H9 (cell line): ENCODE data around the gene FBXO31. TPM values are rescaled to one million over a fixed set of nuclear protein-coding genes. Genes with fewer than 3 reads are reported as not detected.
A peak's percentile ranks its signal among the peaks of the same experiment; 100 is the strongest.

ENCODE experiments used
- DNase-seq: peaks from one replicate; pipeline ENCODE4 v3.0.0-alpha.2; 2017
- H2AFZ ChIP-seq: one replicate; pipeline ENCODE4 v1.6.1; 2013; ENCODE audit warnings: mild to moderate bottlenecking, low read length, control low read depth, moderate library complexity
- H2AK5ac ChIP-seq: 2 replicates; pipeline ENCODE4 v1.6.1; 2013; ENCODE audit warnings: low read length, control low read depth, mixed read lengths; ENCODE audit not compliant: insufficient read length
- H2BK120ac ChIP-seq: one replicate; pipeline ENCODE4 v1.6.1; 2013; ENCODE audit warnings: low read depth, mild to moderate bottlenecking, low read length, control low read depth, inconsistent platforms; ENCODE audit not compliant: poor library complexity, severe bottlenecking
- H2BK12ac ChIP-seq: 2 replicates; pipeline ENCODE4 v1.6.1; 2013; ENCODE audit warnings: low read length, control low read depth, mixed read lengths, low read depth; ENCODE audit not compliant: insufficient read length
- H2BK15ac ChIP-seq: 2 replicates; pipeline ENCODE4 v1.6.1; 2013; ENCODE audit warnings: low read depth, low read length, control low read depth
- H2BK20ac ChIP-seq: one replicate; pipeline ENCODE4 v1.6.1; 2013; ENCODE audit warnings: low read depth, mild to moderate bottlenecking, low read length, control low read depth, inconsistent platforms; ENCODE audit not compliant: poor library complexity, severe bottlenecking
- H2BK5ac ChIP-seq: 2 replicates; pipeline ENCODE4 v1.6.1; 2013; ENCODE audit warnings: low read length, control low read depth, mixed read lengths; ENCODE audit not compliant: insufficient read length
- H3K14ac ChIP-seq: 2 replicates; pipeline ENCODE4 v1.6.1; 2013; ENCODE audit warnings: low read length, control low read depth; ENCODE audit not compliant: insufficient read depth
- H3K18ac ChIP-seq: 2 replicates; pipeline ENCODE4 v1.6.1; 2013; ENCODE audit warnings: low read depth, mild to moderate bottlenecking, mixed read lengths, low read length, control low read depth; ENCODE audit not compliant: insufficient read length
- H3K23ac ChIP-seq: 2 replicates; pipeline ENCODE4 v1.6.1; 2013; ENCODE audit warnings: low read length, control low read depth, mixed read lengths, low read depth; ENCODE audit not compliant: insufficient read length
- H3K23me2 ChIP-seq: 2 replicates; pipeline ENCODE4 v1.6.1; 2013; ENCODE audit warnings: low read depth, mild to moderate bottlenecking, mixed read lengths, low read length, control low read depth; ENCODE audit not compliant: insufficient read length, poor library complexity, severe bottlenecking
- H3K27ac ChIP-seq: 2 replicates; pipeline ENCODE4 v1.5.1; 2013; ENCODE audit warnings: low read length, control low read depth, mixed read lengths, low read depth; ENCODE audit not compliant: insufficient read length
- H3K27me3 ChIP-seq: 2 replicates; pipeline ENCODE4 v1.6.1; 2013; ENCODE audit warnings: low read length, control low read depth, inconsistent platforms; ENCODE audit not compliant: insufficient read depth
- H3K4ac ChIP-seq: 2 replicates; pipeline ENCODE4 v1.6.1; 2013; ENCODE audit warnings: low read depth, mild to moderate bottlenecking, control low read depth, inconsistent platforms, low read length, moderate library complexity
- H3K4me1 ChIP-seq: 2 replicates; pipeline ENCODE4 v1.6.1; 2013; ENCODE audit warnings: low read length, control low read depth, inconsistent platforms; ENCODE audit not compliant: insufficient read depth
- H3K4me2 ChIP-seq: 2 replicates; pipeline ENCODE4 v1.6.1; 2013; ENCODE audit warnings: low read length, control low read depth, mixed read lengths; ENCODE audit not compliant: insufficient read length, insufficient read depth
- H3K56ac ChIP-seq: 2 replicates; pipeline ENCODE4 v1.6.1; 2013; ENCODE audit warnings: low read depth, mild to moderate bottlenecking, mixed read lengths, low read length, control low read depth; ENCODE audit not compliant: insufficient read length
- H3K79me1 ChIP-seq: 2 replicates; pipeline ENCODE4 v1.6.1; 2013; ENCODE audit warnings: low read depth, mild to moderate bottlenecking, moderate library complexity, low read length, control low read depth, inconsistent platforms; ENCODE audit not compliant: insufficient read depth, poor library complexity, severe bottlenecking
- H3K79me2 ChIP-seq: 2 replicates; pipeline ENCODE4 v1.6.1; 2013; ENCODE audit warnings: low read length, control low read depth, inconsistent platforms; ENCODE audit not compliant: insufficient read depth
- H3K9ac ChIP-seq: 2 replicates; pipeline ENCODE4 v1.6.1; 2013; ENCODE audit warnings: low read length, control low read depth, mixed read lengths; ENCODE audit not compliant: insufficient read length; ENCODE audit errors: extremely low read depth
- H3K9me3 ChIP-seq: one replicate; pipeline ENCODE4 v1.6.1; 2013; ENCODE audit warnings: low read depth, low read length, inconsistent platforms; ENCODE audit not compliant: control insufficient read depth
- H3T11ph ChIP-seq: one replicate; pipeline ENCODE4 v1.6.1; 2013; ENCODE audit warnings: mild to moderate bottlenecking, low read length, control low read depth, inconsistent platforms
- H4K20me1 ChIP-seq: one replicate; pipeline ENCODE4 v1.6.1; 2013; ENCODE audit not compliant: control insufficient read depth, insufficient read length, insufficient read depth
- H4K5ac ChIP-seq: 2 replicates; pipeline ENCODE4 v1.6.1; 2013; ENCODE audit warnings: low read depth, mild to moderate bottlenecking, mixed read lengths, low read length, control low read depth; ENCODE audit not compliant: insufficient read length
- H4K8ac ChIP-seq: replicated peaks from 2 replicates; pipeline ENCODE4 v1.6.1; 2013; ENCODE audit warnings: low read length, control low read depth, mixed read lengths, low read depth; ENCODE audit not compliant: insufficient read length
- H4K91ac ChIP-seq: 2 replicates; pipeline ENCODE4 v1.6.1; 2013; ENCODE audit warnings: low read depth, mild to moderate bottlenecking, moderate library complexity, mixed read lengths, low read length, control low read depth; ENCODE audit not compliant: insufficient read length
- H3K27ac Mint-ChIP-seq, 3 experiments: 2 replicates in 2 of 3; 3 replicates in 1 of 3; pipeline ENCODE4 v1.8.0; 2020 to 2021; ENCODE audit warnings: mixed read lengths in 3 of 3, mild to moderate bottlenecking in 1 of 3, moderate library complexity in 1 of 3
- H3K27me3 Mint-ChIP-seq: 2 replicates; pipeline ENCODE4 v1.8.0; 2021; ENCODE audit warnings: low read depth, mild to moderate bottlenecking, moderate library complexity, mixed read lengths
- H3K36me3 Mint-ChIP-seq, 3 experiments: 2 replicates in 2 of 3; 3 replicates in 1 of 3; pipeline ENCODE4 v1.8.0; 2020 to 2021; ENCODE audit warnings: low read depth in 3 of 3, mixed read lengths in 3 of 3; ENCODE audit not compliant: insufficient read depth in 1 of 3
- H3K4me1 Mint-ChIP-seq, 2 experiments: 2 replicates each; pipeline ENCODE4 v1.8.0; 2020; ENCODE audit warnings: mixed read lengths in 2 of 2
- H3K4me3 Mint-ChIP-seq, 2 experiments: 2 replicates in 1 of 2; 3 replicates in 1 of 2; pipeline ENCODE4 v1.8.0; 2020 to 2021; ENCODE audit warnings: mild to moderate bottlenecking in 2 of 2, mixed read lengths in 2 of 2, moderate library complexity in 1 of 2
- H3K9me3 Mint-ChIP-seq, 2 experiments: 2 replicates in 1 of 2; 3 replicates in 1 of 2; pipeline ENCODE4 v1.8.0; 2020; ENCODE audit warnings: mild to moderate bottlenecking in 2 of 2, mixed read lengths in 2 of 2, moderate library complexity in 1 of 2
- total RNA-seq: library from RNA; stranded (reverse); gene quantifications from 2 replicates; pipeline ENCODE4 v1.2.1, GENCODE V29; 2021
- TF ChIP-seq, protein P1 (sequence below): fragments of 200-600 bp; sonication (generic); conservative IDR thresholded peaks from 3 replicates; pipeline ENCODE4 v1.8.0; 2021; ENCODE audit warnings: antibody characterized with exemption, mild to moderate bottlenecking

Gene FBXO31
- total RNA-seq, 1 experiment from 2014 or later, result 24.2 TPM

DNA sequence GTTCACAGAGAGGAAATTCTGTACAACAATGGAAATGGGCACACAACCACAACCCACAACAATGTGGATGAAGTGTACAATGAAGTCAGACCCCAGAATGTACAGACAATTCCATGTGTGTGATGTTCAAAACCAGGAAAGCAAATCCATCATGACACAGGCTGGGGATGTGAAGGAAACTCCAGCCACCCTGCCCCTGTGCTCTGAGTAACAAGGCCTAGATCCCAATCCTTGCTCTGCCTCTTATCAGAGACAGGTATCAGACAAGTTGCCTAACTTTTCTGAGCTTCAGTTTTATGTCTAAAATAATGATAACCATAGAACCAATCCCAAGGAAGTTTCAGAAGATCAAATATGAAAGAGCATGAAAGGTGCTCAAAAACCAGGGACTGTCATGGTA, 64.6 kb downstream of the FBXO31 start:
- H3K27me3 ChIP-seq, result no peaks in the 10 kb centered on the region
- H4K8ac ChIP-seq, result no peak overlapping the region
- no peaks in the 10 kb centered on the region for H3K79me1 ChIP-seq
- H3K9me3 ChIP-seq, result no peaks in the 10 kb centered on the region
- H3K27ac Mint-ChIP-seq, result no peak overlapping the region
- H3K9me3 Mint-ChIP-seq, result no peaks in the 10 kb centered on the region
- no peak overlapping the region for H3K14ac ChIP-seq
- H3T11ph ChIP-seq, result no peak overlapping the region
- H2AFZ ChIP-seq, result no peak overlapping the region
- H3K4me3 Mint-ChIP-seq, result peak overlapping the region; percentile 89 to 96; a peak in 3 of 5 replicates
- H3K27ac ChIP-seq, result no peak overlapping the region
- H3K36me3 Mint-ChIP-seq, result peaks cover 0 to 10% (median 3%) of the 10 kb centered on the region in 3 experiments; a peak in 2 of 7 replicates
- peaks cover 7% of the 10 kb centered on the region in 2 experiments for H3K4me1 Mint-ChIP-seq
- no peak overlapping the region for H2AK5ac ChIP-seq
- peaks cover 11% of the 10 kb centered on the region for H3K23me2 ChIP-seq
- H2BK120ac ChIP-seq, result no peak overlapping the region
- no peak overlapping the region for H4K91ac ChIP-seq
- H3K23ac ChIP-seq, result no peak overlapping the region
- no peaks in the 10 kb centered on the region for H4K20me1 ChIP-seq
- H3K4me2 ChIP-seq, result no peak overlapping the region
- H3K27me3 Mint-ChIP-seq, result no peaks in the 10 kb centered on the region
- no peak for DNase-seq
- peaks cover 7% of the 10 kb centered on the region; the same call in 1 of the 2 replicates for H3K79me2 ChIP-seq
- H2BK15ac ChIP-seq, result no peak overlapping the region
- no peak overlapping the region for H2BK5ac ChIP-seq
- H2BK12ac ChIP-seq, result no peak overlapping the region
- no peak overlapping the region for H4K5ac ChIP-seq
- H3K4me1 ChIP-seq, result no peaks in the 10 kb centered on the region
- H3K9ac ChIP-seq, result no peak overlapping the region
- no peak overlapping the region for H3K56ac ChIP-seq
- H2BK20ac ChIP-seq, result no peak overlapping the region
- no peak overlapping the region for H3K4ac ChIP-seq
- TF ChIP-seq, protein P1, sequence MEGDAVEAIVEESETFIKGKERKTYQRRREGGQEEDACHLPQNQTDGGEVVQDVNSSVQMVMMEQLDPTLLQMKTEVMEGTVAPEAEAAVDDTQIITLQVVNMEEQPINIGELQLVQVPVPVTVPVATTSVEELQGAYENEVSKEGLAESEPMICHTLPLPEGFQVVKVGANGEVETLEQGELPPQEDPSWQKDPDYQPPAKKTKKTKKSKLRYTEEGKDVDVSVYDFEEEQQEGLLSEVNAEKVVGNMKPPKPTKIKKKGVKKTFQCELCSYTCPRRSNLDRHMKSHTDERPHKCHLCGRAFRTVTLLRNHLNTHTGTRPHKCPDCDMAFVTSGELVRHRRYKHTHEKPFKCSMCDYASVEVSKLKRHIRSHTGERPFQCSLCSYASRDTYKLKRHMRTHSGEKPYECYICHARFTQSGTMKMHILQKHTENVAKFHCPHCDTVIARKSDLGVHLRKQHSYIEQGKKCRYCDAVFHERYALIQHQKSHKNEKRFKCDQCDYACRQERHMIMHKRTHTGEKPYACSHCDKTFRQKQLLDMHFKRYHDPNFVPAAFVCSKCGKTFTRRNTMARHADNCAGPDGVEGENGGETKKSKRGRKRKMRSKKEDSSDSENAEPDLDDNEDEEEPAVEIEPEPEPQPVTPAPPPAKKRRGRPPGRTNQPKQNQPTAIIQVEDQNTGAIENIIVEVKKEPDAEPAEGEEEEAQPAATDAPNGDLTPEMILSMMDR, result no peak
- no peak overlapping the region for H3K18ac ChIP-seq
